GM23248 (cell line): ENCODE measurements around the gene SUOX.

Source experiments
- EZH2 ChIP-seq: fragments of 200-600 bp; sonication (generic); IDR thresholded peaks from 2 replicates; pipeline ENCODE4 v1.6.1; 2018; ENCODE audit warnings: antibody characterized with exemption, mild to moderate bottlenecking; ENCODE audit not compliant: insufficient read depth, poor library complexity, severe bottlenecking
- EZH2phosphoT487 ChIP-seq: fragments of 200-600 bp; sonication (generic); IDR thresholded peaks from 2 replicates; pipeline ENCODE4 v1.6.1; 2018; ENCODE audit warnings: antibody characterized with exemption, moderate library complexity, mild to moderate bottlenecking, low read depth; ENCODE audit not compliant: insufficient read depth

GRCh38 chr12:55955344-55955743 is 41.7 kb upstream of the SUOX start:
- TF ChIP-seq EZH2phosphoT487, result no peak
- TF ChIP-seq EZH2, result no peak
